Spleen (tissue), 11 donors: Measurements from ENCODE around the gene SNX8. TPM values are rescaled to one million over a fixed set of nuclear protein-coding genes. Genes with fewer than 3 reads are reported as not detected.
A peak's percentile ranks its signal among the peaks of the same experiment; 100 is the strongest.

Experiments
- DNase-seq: peaks from one replicate; pipeline ENCODE4 v3.0.0-alpha.2; 2020
- H3K27ac ChIP-seq, 8 donors: fragments of 200-600 bp; sonication (generic) in 7 of 8; 1 replicate in 4 of 8; 2 replicates in 4 of 8; pipeline versions ENCODE4 v1.5.0 to v1.8.0; 2016 to 2021; ENCODE audit warnings: inconsistent platforms in 4 of 8, mild to moderate bottlenecking in 4 of 8, moderate library complexity in 1 of 8
- H3K27me3 ChIP-seq, 7 donors: fragments of 200-600 bp; sonication (generic) in 6 of 7; replicated peaks in 1 of 7; 1 replicate in 4 of 7; 2 replicates in 3 of 7; pipeline versions ENCODE4 v1.5.0 to v1.8.0; 2016 to 2021; ENCODE audit warnings: inconsistent platforms in 3 of 7, mild to moderate bottlenecking in 1 of 7
- H3K36me3 ChIP-seq, 6 donors: fragments of 200-600 bp; sonication (generic) in 5 of 6; 1 replicate in 4 of 6; 2 replicates in 2 of 6; pipeline versions ENCODE4 v1.5.0 to v1.8.0; 2016 to 2021; ENCODE audit warnings: inconsistent platforms in 2 of 6
- H3K4me1 ChIP-seq, 6 donors: fragments of 200-600 bp; sonication (generic) in 5 of 6; 1 replicate in 3 of 6; 2 replicates in 3 of 6; pipeline versions ENCODE4 v1.5.0 to v1.8.0; 2016 to 2021; ENCODE audit warnings: inconsistent platforms in 3 of 6
- H3K4me3 ChIP-seq, 8 donors: fragments of 200-600 bp; sonication (generic) in 7 of 8; 1 replicate in 4 of 8; 2 replicates in 4 of 8; pipeline versions ENCODE4 v1.5.0 to v1.8.0; 2016 to 2021; ENCODE audit warnings: inconsistent platforms in 4 of 8, mild to moderate bottlenecking in 4 of 8, moderate library complexity in 2 of 8
- H3K9me3 ChIP-seq, 8 donors: fragments of 200-600 bp; sonication (generic) in 7 of 8; 1 replicate in 4 of 8; 2 replicates in 4 of 8; pipeline versions ENCODE4 v1.5.0 to v1.8.0; 2016 to 2021; ENCODE audit warnings: inconsistent platforms in 4 of 8
- CTCF ChIP-seq, 11 experiments: fragments of 200-600 bp in 7 of 11; fragments of 450-650 bp in 4 of 11; sonication (generic) in 4 of 11; IDR thresholded peaks in 8 of 11; conservative IDR thresholded peaks in 3 of 11; 1 replicate in 7 of 11; 2 replicates in 4 of 11; pipeline versions ENCODE4 v1.4.0 to v1.8.0; 2016 to 2021; ENCODE audit warnings: antibody characterized with exemption in 11 of 11, inconsistent platforms in 4 of 11, mild to moderate bottlenecking in 1 of 11
- POLR2A ChIP-seq, 3 donors: fragments of 450-650 bp; IDR thresholded peaks; one replicate each; pipeline ENCODE4 v1.5.1; 2017; ENCODE audit warnings: antibody characterized with exemption in 3 of 3, mild to moderate bottlenecking in 1 of 3
- POLR2AphosphoS5 ChIP-seq, 3 donors: sonication (generic); formaldehyde crosslinking; IDR thresholded peaks; one replicate each; pipeline ENCODE4 v1.5.1; 2017; ENCODE audit warnings: antibody characterized with exemption in 3 of 3
- WGBS, 5 donors: extraction: QIAGEN DNeasy Blood & Tissue Kit in 3 of 5; methylation state at CpG; one replicate each; pipeline versions ENCODE4 v1.1.5 to v1.1.7; 2013 to 2018; 5-methylcytosine and 5-hydroxymethylcytosine counted together
- intact Hi-C: fragments of 100-400 bp; cut with DNase I; formaldehyde crosslinking; loops from one replicate; pipeline ENCODE4 v1.15.0; 2023; ENCODE audit warnings: low total_unique reads
- polyA plus RNA-seq, 3 donors: library from polyadenylated mRNA; stranded (reverse); fragments of 200-250 nt; gene quantifications; one replicate each; pipeline ENCODE4 v1.2.1, GENCODE V29; 2013
- total RNA-seq, 7 donors: library from RNA; depleted of rRNA in 3 of 7; stranded (reverse); fragments of >200 nt in 3 of 7; fragmentation: NEBNext Ultra II Directional in 4 of 7; extraction: Animal tissue kit (Norgen Biotek cat#: 25700) in 4 of 7; gene quantifications; one replicate each; pipeline versions ENCODE4 v1.1.0 to v1.2.1, GENCODE V29; 2016 to 2021
- donor health status: healthy with polysubstance abuse.
- donor health status: DM: no; HTN: no; CAD: no; lungs with moderate emphysema.
- donor health status: DM: no; HTN: no; CAD: no.
- donor health status: Bipolar disorder and iron deficiency.
- donor health status: healthy.
- donor health status: DM: no; HTN: no; CAD: no.
- donor health status: DM: yes; HTN: yes; CAD: no.

The SNX8 gene
- total and polyA plus RNA-seq, 10 donors, result 48.8 to 196 (median 86.8) TPM

- peaks cover 14 to 86% (median 49%) of the 10 kb centered on the region in 6 donors for H3K4me1 ChIP-seq
Measured at GRCh38 chr7:2239242-2239641, 75.0 kb downstream of the SNX8 start.

GRCh38 chr7:2237109-2237602 lies 77.1 kb downstream of the SNX8 start:
- DNase-seq, result peak; percentile 90
- peaks cover 0 to 64% (median 30%) of the 10 kb centered on the region in 6 donors for H3K36me3 ChIP-seq
- no peak overlapping the region for H3K4me3 ChIP-seq
- no peaks in the 10 kb centered on the region for H3K9me3 ChIP-seq
- peaks cover 14 to 81% (median 44%) of the 10 kb centered on the region in 6 donors for H3K4me1 ChIP-seq
- no peaks in the 10 kb centered on the region for H3K27me3 ChIP-seq
- TF ChIP-seq CTCF (IDR thresholded peaks at IDR 0.05 in 8 of 11, conservative IDR thresholded peaks at IDR 0.05 in 3 of 11) (no peak), POLR2A (IDR thresholded peaks at IDR 0.05) (peak in 1 of 3 donors; percentile 48), POLR2AphosphoS5 (IDR thresholded peaks at IDR 0.05) (peak in 2 of 3 donors; percentile 75 to 87)
- H3K27ac ChIP-seq, result peak overlapping the region; percentile 49 to 96 (median 86)
- whole genome bisulfite sequencing, 5 donors, result 55 to 67% (median 62%) methylated on average over 11 to 12 of the region's 12 CpGs
- intact Hi-C loops, result no loop called here

More at GRCh38 chr7:2239242-2239641, 75.0 kb downstream of the SNX8 start:
- peaks cover 0 to 59% (median 29%) of the 10 kb centered on the region in 6 donors for H3K36me3 ChIP-seq
- intact Hi-C loops, result no loop called here
- no peaks in the 10 kb centered on the region for H3K27me3 ChIP-seq
- no peak for TF ChIP-seq CTCF (IDR thresholded peaks at IDR 0.05 in 8 of 11, conservative IDR thresholded peaks at IDR 0.05 in 3 of 11)
- no peak for TF ChIP-seq POLR2AphosphoS5 (IDR thresholded peaks at IDR 0.05)
- TF ChIP-seq POLR2A (IDR thresholded peaks at IDR 0.05), result no peak
- H3K27ac ChIP-seq, result no peak overlapping the region
- no peak overlapping the region for H3K4me3 ChIP-seq
- no peak for DNase-seq
- 95 to 99% (median 97%) methylated on average over 17 of the region's 17 CpGs for WGBS, 5 donors
- no peaks in the 10 kb centered on the region for H3K9me3 ChIP-seq

- Histone ChIP-seq H3K27ac (no peak overlapping the region), H3K4me3 (no peak overlapping the region), H3K36me3 (peaks cover 0 to 66% (median 28%) of the 10 kb centered on the region in 6 donors), H3K9me3 (no peaks in the 10 kb centered on the region), H3K4me1 (peaks cover 17 to 83% (median 53%) of the 10 kb centered on the region in 6 donors), H3K27me3 (no peaks in the 10 kb centered on the region)
- TF ChIP-seq POLR2A (IDR thresholded peaks at IDR 0.05), result no peak
- TF ChIP-seq CTCF (IDR thresholded peaks at IDR 0.05 in 8 of 11, conservative IDR thresholded peaks at IDR 0.05 in 3 of 11), result no peak
- no peak for TF ChIP-seq POLR2AphosphoS5 (IDR thresholded peaks at IDR 0.05)
- intact Hi-C loops, result no loop called here
- WGBS, 5 donors, result 75 to 95% (median 93%) methylated on average over 3 of the region's 3 CpGs
- no peak for DNase-seq
Measured at GRCh38 chr7:2233926-2234325, 80.3 kb downstream of the SNX8 start.

- WGBS, 5 donors, result 0 to 2% (median 1%) methylated on average over 15 to 63 of the region's 63 CpGs
- H3K4me3 ChIP-seq, result peak within 1 kb of the TSS; percentile 79 to 100 (median 98)
- H3K9me3 ChIP-seq, result no peaks in the 10 kb centered on the region
- peak within 1 kb of the TSS; percentile 69 to 90 (median 82) for H3K27ac ChIP-seq
- H3K4me1 ChIP-seq, result peaks cover 17 to 77% (median 48%) of the 10 kb centered on the region in 6 donors
- peak; percentile 98 for DNase-seq
- no peaks in the 10 kb centered on the region for H3K27me3 ChIP-seq
- TF ChIP-seq POLR2A (IDR thresholded peaks at IDR 0.05), result peak in 1 of 3 donors; percentile 41
- TF ChIP-seq CTCF (IDR thresholded peaks at IDR 0.05 in 8 of 11, conservative IDR thresholded peaks at IDR 0.05 in 3 of 11), result peak in 4 of 11 experiments; percentile 18 to 52 (median 34)
- peak; percentile 74 to 87 (median 81) for TF ChIP-seq POLR2AphosphoS5 (IDR thresholded peaks at IDR 0.05)
- intact Hi-C loops, result no loop called here
- H3K36me3 ChIP-seq, result peaks cover 0 to 66% (median 23%) of the 10 kb centered on the region in 6 donors
Measured at GRCh38 chr7:2232766-2233520, 81.3 kb downstream of the SNX8 start, which contains the start of gene MAD1L1. Gene MAD1L1 (minus strand): TSS chr7:2232945. CDS start chr7:2230133, 2,812 bp downstream.
